GM19395 (cell line): ENCODE results near the gene SPTBN5.

Experiments used
- ATAC-seq: cut with Tn5 transposase; IDR thresholded peaks from one replicate; pipeline ENCODE4 v1.9.1; 2021; ENCODE audit warnings: mild to moderate bottlenecking, moderate library complexity; ENCODE audit not compliant: unreplicated experiment

SPTBN5 gene

DNA sequence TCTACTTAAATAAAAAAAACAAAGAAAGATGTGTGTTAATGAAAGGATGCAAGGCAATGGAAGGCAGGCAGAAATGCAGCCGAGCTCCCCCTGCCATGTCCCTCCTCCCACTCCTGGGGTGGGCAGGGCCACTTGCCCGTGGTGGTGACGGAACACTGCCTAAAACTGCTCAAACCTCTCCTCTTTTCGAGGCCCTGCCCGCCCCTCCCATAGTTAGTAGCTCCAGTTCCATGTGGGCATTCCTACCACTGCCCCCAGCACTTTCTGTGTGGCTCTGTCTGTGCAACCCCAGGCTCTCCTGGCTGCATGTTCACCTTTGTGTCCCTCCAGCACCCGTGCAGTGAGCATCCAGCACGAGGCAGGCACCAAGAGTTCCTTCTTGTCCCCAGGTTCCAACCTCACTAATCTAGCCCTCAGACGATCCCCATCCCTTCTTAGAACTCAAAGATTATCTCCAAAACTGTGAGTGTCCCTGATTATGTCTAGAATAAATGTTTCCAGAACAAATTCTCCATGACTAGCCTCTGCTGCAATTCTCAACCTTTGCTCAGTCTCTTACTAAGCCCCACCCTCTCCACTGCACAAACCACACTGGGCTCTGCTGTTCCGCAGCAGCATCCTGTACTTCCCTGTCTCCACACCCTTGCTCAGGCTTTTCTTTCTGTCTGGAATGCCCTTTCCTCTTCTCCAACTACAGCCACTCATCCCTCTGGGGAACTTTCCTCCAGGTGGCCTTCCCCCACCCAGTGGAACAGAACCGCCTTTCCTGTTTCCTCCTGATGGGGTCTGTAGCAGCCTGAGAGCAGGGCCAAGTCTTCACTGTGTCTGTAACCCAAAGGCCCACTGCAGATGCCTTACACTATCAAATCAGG, 32.6 kb upstream of the SPTBN5 start:
- ATAC-seq = no peak

DNA sequence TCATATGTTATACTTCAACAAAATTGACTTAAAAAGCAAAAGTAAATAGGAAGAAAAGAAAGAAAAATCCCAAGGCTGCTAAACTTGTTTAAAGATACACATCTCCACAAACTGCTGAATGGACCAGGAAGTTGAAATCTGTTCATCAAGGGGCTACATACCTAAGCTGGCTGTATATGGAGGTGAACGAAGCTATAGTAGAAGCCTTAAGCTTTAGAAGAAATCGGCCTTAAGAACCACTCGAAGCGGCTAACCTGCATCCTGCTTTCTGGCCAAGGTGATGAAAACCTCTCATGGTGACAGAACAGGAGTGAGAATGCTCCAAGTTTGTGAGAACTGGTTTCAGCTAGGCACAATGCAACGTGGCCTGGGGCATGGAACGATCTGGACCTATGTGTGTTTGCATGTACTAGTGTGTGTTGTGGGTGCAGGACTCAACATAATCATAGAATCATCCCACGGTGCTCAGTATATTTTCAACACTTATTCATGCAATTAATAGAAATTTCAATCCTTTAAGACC, 31.3 kb upstream of the SPTBN5 start:
- ATAC-seq = no peak

DNA sequence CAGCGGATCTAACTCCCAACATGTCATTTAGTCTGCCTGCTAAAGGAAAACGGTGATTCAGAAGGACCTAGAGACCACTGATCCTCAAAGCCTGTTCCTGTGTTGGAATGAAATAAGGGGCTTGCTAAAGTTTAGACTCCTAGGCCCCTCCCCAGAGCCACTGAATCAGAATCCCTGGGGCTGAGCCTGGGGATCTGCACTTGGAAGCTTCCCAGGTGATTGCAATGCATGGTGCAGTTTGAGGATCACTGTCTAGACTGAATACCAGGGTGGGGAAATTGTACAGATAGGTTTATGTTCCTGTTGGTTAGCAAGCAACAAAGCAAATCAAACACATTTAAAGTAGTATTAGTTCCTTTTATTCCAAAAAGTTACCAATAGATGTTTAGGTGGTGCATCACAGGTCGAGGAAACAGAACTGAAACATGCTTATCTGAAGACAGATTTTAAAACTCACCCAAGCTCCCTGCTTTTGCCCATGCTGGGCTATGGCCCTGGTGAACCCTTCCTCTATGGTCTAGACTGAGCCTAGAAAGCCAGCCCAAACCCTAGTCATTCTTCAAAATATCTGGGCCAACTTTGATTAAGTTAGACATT, 29.6 kb upstream of the SPTBN5 start:
- no peak for ATAC-seq

DNA sequence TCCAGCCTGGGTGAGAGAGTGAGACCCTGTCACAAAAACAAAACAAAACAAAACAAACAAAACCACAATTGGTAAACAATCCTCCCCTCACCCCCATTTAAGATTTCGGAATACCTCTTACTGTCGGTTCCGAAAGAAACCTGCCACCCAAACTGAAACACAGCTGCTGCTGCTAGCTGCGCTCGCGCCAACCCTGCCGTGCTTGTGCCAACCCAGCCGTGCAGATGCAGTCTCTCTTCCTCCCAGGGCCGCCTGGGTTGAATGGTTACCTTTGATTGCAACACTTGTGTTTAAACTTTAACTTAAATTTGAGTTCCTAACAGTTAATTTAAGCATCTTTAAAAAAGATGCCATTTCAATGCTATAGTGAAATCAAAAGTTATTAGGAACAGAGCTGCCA, 28.5 kb upstream of the SPTBN5 start:
- ATAC-seq = no peak

DNA sequence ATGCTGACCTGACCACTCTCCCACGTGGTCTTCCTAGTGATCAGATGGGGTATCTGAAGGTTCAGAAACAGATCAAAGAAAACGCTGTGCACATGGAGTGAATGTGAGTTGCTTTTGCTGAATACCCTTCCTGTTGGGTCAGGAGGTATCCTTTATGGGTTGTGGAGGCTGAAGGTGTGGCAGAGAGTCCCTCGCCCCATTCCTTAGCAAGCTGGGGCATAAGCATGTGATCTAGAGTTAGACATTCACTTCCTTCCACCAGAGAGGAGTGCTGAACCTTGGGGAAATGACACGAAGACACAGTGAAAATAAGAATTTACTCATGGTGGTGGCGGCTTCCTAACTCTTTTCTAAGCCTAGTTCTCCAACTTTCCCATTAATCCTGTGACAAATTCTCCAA, 27.8 kb upstream of the SPTBN5 start:
- ATAC-seq = no peak

DNA sequence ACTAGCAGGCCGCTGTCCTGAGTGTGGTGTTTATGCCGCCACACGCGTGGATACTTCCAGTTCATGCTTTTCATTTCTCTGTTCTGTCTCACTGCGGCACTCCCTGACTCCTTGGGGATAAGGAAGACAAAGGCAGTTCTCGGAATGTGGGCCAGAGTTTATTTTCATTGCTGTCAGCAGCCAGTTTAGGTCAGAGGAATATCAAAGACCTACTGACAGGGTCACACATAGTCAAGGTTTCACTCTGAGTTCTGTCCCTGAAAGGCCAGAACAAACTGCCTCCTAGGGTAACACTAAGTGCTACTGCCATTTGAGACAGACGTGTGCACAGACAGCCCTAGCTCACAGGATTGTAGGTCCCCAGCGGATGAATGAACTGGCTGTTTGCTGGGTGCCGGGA, 27.3 kb upstream of the SPTBN5 start:
- ATAC-seq = no peak

DNA sequence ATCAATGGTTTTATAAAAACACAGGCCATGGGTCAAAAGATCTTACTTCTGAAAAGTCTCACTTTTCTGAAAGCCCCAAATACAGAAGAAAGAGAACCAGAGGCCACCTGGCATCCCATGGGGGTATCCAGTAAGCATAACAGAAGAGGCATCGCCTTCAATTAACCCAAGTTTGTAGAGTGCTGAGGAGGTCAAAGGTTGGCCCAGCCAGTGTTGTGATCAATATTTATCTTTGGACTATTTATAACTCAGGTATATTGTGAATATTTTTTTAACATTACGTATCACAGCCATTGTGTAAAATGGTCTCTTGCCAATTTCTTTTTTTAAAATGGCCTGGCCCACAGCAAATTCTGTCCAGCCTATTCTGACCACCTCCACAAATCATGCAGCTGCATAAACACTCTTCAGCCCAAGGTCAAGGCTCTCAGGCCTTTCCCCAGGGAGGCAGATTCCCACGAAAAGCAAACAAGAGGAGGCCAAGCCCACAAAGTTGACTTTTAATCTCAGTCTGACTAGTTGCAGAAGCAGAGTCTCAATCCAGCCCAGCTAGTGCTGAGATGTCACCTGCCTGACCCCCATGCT, 26.2 kb upstream of the SPTBN5 start:
- no peak for ATAC-seq

DNA sequence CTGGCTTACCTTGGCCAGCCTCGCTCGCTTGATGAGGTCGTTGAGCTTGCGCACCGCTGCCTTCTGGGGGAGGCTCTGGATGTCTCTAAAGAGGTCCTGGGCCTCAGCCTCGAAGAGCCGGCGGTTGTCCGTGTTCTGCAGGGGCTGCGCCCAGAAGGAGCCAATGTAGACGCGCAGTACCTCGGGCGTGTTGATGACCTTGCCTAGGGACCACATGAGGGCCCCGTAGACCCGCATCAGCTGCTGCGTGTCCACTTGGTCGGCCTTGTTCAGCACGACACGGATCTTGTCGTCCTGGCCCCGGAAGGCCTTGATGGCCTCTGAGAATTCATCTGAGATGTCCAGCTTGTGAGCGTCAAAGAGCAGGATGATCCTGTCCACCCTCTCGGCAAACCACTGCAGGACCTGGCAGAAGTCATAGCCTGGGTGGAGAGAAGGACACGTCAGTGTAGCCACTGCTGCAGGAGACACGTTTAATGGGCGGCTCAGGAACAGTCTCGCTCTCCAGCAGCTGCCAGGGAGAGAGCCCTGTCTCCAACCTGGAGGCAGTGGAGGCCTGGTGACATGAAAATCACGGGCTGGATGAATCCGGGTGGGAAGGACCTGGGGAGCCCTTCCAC, 25.5 kb upstream of the SPTBN5 start:
- no peak for ATAC-seq

DNA sequence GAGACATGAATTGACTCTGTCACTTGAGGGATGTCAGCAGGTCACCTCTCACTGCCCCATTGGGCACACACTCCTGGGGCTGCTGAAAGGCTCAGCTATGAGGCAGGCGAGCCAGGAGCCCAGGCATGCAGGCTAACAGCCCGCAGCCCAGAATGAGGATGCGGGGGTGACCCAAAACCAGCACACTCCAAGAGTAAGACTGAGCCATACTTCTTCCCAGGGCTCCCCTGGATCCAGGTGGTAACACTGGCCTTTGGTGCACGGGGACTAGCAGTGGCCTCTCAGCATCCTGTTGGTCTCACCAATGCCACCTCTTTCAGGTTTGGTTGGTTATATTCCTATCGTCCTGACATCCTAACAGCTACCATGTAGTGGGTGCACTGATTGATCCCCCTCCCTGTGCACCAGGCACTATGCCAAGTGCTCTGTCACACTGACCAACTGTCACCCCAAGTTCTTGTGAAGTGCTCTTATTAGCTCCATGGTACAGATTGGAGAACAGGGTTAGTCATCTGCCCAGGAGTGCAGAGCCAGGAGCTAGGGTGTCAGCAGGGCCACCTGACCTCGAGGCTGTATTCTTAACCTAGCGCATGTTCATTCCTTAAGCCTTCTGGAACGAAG, 24.8 kb upstream of the SPTBN5 start:
- ATAC-seq = no peak

DNA sequence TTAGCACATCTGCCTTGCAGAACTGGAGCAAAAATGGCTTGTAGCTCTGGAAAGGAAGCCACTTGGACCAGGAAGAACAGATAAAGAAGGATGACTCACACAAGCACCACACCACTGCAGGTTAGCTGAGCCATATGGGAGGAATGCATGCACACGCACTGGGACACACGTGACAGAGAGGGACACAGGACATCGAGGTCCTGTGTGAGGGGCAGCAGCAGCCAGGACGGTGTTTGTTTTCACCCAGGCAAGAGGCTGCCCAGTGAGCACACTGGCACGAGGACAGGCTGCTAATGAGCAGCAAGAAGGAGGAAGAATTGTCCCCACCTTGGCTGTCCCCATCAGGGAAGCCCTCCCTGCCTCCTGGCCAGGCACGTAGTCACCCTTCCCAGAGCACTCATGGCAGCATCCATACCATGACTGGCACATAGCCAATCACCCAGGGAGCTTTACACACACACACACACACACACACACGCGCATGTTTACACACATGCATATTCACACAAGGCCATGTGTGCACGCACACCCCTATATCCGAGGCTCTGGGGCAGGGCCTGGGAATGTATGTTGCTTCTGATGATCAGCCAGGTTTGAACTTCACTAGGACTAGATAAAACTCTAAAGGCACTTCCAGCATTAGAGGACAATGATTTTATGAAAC, 24.0 kb upstream of the SPTBN5 start:
- ATAC-seq = no peak

DNA sequence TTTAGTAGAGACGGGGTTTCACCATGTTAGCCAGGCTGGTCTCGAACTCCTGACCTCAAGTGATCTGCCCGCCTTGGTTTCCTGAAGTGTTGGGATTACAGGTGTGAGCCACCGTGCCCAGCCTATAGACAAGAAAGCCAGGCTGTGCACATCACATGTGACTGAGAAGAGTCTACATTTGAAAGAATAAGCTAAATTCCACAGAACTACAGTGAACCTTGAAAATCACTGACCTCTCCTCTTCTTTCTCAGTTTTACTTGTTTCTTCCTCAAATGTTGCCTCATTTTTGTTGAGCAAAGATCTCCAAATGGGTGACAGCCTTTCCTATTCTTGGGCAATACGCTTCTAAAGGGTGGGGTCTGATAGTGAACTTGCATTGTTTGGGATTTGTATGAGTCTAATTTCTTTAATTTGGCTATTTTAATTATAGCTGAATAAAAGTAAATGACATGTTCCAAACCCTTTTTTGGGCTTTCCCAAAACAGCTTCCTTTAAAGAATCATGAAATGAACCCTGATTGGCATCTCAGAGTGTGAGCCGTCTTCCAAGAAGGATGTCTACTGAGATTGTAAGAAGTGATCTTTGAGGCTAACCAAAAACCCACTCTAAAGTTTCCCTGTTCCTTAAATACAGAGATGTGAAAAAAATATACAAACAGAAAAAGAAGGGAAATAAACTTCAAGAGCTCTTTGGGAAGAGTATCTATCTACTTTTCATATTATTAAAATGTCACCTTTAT, 21.6 kb upstream of the SPTBN5 start:
- no peak for ATAC-seq

DNA sequence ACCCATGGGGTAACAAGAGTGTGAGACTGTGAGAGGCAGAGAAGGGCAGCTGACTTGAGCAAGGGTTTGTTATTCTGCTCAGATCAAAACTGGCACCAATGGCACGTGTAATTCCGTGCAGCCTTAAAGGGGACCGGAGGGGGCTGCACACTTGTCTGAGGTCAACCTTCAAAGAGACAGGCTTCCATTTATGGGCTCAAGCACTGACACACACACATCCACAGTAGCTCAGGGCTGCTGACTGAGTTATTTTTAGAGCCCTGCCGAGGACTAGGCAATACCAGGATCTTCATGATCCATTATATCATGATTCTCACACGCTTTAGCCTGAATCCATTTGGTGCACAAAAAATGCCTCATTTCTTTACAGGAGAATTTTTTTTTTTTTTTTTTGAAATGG, 20.6 kb upstream of the SPTBN5 start:
- no peak for ATAC-seq

DNA sequence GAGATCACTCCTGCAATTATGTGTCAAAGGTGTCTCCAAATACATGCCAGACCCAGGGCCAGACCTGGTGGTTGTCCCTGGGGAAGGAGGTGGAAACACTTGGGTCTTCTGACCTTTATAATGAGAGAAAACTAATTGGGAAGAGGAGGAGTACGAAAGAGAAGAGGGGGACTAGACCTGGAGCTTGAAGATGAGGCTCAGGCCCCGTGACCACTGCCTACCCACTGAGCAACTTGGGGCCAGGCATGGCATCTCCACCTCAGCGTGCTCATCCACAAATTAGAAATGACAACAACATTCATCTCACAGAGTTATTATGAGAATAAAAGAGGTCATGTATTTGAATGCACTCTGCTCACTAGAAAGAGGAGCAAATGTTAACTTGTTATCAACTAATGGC, 19.4 kb upstream of the SPTBN5 start:
- ATAC-seq = no peak

DNA sequence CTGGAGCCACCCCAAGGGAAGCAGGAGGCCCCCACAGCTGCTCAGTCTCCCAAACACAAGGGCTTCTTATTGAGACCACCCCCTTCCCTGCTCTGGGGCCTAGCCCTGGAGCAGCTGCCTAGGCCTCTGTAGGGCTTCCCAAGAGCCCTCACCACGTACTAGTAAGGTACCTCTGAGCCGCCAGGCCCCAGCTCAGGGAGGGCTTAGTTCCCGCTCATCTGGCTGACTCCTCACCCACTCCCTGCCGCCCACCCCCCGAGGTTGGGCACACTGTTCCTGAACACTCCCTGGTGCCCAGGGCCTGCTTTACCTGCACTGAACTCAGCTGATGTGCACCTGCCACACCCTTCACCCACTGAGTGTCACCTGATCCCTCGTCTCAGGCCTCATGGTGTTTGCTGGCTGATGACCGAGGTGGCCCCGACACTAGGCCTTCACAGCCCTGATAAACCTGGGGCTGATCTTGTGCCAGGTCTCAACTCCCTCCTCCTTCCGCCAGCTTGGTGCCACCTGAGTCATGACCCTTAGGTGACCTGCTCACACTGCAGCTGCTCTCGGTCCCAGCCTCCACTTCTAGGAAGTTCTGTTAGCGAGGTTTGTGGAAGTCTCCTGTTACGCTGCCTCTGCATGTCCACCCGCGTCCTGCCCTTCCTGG, 18.0 kb upstream of the SPTBN5 start:
- ATAC-seq = no peak

DNA sequence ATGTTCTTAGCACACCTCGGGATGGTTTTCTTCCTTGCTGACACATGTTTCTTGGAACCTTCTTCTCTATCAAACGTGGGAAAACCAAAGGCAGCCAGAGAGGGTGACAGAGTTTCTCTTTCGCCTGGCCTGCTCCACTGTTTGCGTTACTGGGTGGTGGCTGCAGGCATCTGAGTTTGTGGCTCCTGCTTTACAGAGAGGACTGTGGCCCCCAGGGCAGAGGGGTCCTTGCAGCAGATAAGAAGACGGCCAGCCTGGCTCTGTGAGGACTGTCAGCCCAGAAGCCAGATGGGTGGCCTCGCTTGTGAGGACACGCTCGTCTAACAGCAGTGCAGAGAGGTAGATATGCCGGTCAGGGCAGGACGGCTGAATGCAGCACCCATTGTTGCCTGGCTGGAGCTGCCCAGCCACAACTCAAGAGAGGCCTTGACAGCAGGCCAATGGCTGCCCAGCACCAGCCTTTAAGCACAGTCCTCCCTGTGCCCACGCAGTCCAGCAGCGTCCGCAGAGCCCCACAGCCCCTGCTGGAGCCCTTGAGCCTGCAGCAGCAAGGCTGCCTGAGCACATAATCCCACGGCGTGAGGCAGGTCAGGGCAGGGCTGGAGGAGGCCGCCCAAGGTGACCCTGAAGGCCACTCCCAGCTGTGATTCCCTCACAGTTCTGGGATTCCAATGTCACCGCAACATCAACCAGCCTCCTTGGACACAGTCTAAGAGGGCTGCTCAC, 15.0 kb upstream of the SPTBN5 start:
- no peak for ATAC-seq

DNA sequence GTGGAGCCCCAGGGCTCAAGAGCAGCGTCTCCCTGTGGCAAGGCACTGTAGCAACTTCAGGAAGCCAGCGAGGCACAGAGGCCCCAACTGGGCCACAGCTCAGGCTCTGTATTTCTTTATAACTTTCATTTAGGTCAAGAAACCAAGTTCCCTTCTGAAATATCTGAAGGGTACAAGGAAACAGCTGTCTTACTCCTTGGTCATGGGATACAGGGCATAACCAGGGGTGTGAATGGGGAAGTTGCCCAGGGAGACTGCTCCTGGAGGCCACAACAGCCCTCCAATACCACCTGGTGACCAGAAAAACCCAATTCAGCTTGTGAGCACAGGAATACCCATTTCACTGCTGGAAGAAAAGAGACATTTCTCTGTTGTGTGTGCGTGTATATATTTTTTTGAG, 13.3 kb upstream of the SPTBN5 start:
- ATAC-seq = no peak

DNA sequence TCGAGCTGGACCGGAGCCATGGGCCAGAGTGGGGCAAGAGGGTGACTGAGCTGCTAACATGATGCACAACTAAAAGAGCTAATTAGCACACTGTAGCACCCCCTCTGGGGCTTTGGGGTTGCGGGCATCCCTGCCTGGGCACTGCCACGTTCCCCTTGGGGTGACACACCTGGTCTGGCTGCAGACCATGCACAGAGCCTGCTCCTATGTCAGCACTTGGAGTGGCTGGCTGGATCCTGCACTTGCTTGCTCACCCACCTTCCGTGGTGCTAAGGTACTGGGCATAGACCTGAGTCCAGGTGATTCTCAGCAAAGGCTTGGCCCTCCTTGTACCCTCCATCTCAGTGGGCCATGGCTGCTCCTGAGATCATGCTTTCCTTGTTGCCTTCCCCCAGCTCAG, 12.8 kb upstream of the SPTBN5 start:
- no peak for ATAC-seq

DNA sequence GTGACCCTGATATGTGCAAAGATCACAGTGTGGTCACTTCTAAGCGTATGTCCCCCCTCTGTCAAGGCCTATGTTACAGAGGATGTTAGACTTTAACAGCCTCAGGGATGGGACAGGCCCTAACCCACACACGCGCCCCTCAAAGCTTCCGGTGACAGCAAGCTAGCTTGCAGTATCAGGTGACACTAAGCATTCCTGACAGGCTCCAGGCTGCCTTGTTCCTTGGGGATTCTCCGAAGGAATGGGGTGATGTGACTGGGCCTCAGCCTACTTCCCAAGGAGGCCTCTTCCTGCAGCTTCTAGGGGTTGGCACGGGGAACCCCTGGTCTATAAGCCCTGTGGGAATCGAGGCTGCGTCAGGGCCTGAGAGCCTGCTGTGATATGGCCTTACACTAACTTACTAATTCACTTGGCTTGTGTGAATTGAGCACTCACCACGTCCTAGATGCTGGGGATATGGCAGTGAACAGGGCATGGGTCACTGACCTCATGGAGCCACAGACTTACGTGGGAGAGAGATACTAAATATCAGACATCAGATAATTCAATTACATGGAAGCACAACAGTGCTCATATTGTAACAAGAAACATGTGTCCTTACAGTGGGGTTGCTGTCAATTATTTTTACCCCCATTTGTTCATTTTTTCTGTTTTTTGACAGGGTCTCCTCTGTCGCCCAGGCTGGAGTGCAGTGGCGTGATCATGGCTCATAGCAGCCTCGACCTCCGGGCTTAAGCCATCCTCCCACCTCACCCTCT, 11.4 kb upstream of the SPTBN5 start:
- ATAC-seq = no peak
